Kidney epithelial cell (primary cell): ENCODE data around the gene MYORG. TPM values are rescaled to one million over a fixed set of nuclear protein-coding genes. Genes with fewer than 3 reads are reported as not detected.

Experiments used
- DNase-seq: peaks from one replicate; pipeline ENCODE4 v3.0.0-alpha.2; 2010; ENCODE audit warnings: low read depth
- H3K27me3 ChIP-seq: 2 replicates; pipeline ENCODE4 v1.6.0; 2011; ENCODE audit warnings: low read length; ENCODE audit not compliant: control insufficient read depth, insufficient read depth
- H3K36me3 ChIP-seq: 2 replicates; pipeline ENCODE4 v1.5.1; 2011; ENCODE audit warnings: low read length; ENCODE audit not compliant: control insufficient read depth, insufficient read depth
- H3K4me3 ChIP-seq: 2 replicates; pipeline ENCODE4 v1.5.1; 2011; ENCODE audit warnings: low read depth, mild to moderate bottlenecking, control low read depth, low read length
- CTCF ChIP-seq: IDR thresholded peaks from 2 replicates; pipeline ENCODE4 v1.5.1; 2011; ENCODE audit warnings: mild to moderate bottlenecking, moderate library complexity, low read length, control low read depth, inconsistent platforms; ENCODE audit not compliant: insufficient read depth, poor library complexity, severe bottlenecking
- total RNA-seq: library from RNA; depleted of rRNA; stranded (reverse); fragments of >200 nt; gene quantifications from 2 replicates; pipeline ENCODE4 v1.2.3, GENCODE V29; 2015

The MYORG gene
- total RNA-seq, 1 donor from 2014 or later, result 3.8 TPM

GRCh38 chr9:34374339-34374738, 2.4 kb downstream of the MYORG start:
- no peak for DNase-seq
- no peak for TF ChIP-seq CTCF
- Histone ChIP-seq H3K27me3 (peaks cover 22% of the 10 kb centered on the region), H3K36me3 (no peaks in the 10 kb centered on the region), H3K4me3 (no peak overlapping the region)

GRCh38 chr9:34373749-34374148, 2.9 kb downstream of the MYORG start:
- no peak overlapping the region for H3K4me3 ChIP-seq
- no peaks in the 10 kb centered on the region for H3K36me3 ChIP-seq
- no peak for TF ChIP-seq CTCF
- H3K27me3 ChIP-seq, result peaks cover 22% of the 10 kb centered on the region
- DNase-seq, result no peak

- peaks cover 22% of the 10 kb centered on the region for H3K27me3 ChIP-seq
- no peak overlapping the region for H3K4me3 ChIP-seq
- no peak for DNase-seq
- no peaks in the 10 kb centered on the region for H3K36me3 ChIP-seq
- no peak for TF ChIP-seq CTCF
Observed at GRCh38 chr9:34372467-34373011, 4.2 kb downstream of the MYORG start.

GRCh38 chr9:34371886-34372466, 4.7 kb downstream of the MYORG start:
- H3K36me3 ChIP-seq, result no peaks in the 10 kb centered on the region
- TF ChIP-seq CTCF, result no peak
- H3K27me3 ChIP-seq, result peaks cover 22% of the 10 kb centered on the region
- no peak overlapping the region for H3K4me3 ChIP-seq
- DNase-seq, result no peak

- Histone ChIP-seq H3K27me3 (peaks cover 22% of the 10 kb centered on the region), H3K4me3 (peak overlapping the region; percentile 30), H3K36me3 (no peaks in the 10 kb centered on the region)
- peak; percentile 14 for TF ChIP-seq CTCF
- DNase-seq, result no peak
Observed at GRCh38 chr9:34370970-34371880, 5.5 kb downstream of the MYORG start.
